ENCODE measurements around the gene ZNF536. TPM values are rescaled to one million over a fixed set of nuclear protein-coding genes. Genes with fewer than 3 reads are reported as not detected.

Gene ZNF536
- total RNA-seq, 1 donor from 2014 or later = 24.9 TPM

DNA sequence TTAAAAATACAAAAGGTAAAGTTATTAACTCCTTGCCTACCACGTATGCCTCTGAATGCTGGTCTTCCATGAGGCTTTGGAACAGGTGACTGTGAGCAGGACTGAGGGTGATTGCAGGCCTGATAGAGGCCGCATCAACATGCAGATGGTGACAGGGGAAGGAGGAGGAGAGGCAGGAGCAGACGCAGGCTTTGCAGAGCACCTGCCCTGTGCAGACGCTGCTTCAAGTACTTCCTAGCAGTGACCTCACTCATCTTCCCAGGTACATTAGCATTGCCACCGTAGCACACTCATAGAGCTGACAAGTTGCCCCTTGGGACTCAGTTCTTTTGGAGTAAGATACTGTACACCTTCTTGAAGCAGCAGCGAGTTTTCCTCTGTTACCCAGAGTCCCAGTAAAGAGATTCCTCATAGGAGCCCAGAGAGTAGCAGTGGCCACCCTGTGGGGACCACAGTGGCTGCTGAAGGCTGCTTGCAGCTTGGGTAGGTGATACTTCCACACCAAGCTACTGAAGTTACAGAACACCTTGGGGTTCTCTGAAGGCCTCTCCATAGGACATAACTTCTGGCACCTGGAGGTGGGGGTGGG lies 56.0 kb downstream of the ZNF536 start:
- Mint-ChIP-seq H3K27ac (ENCODE audit: unreplicated experiment) (no peak overlapping the region), H3K27me3 (ENCODE audit: unreplicated experiment) (peaks cover 13% of the 10 kb centered on the region), H3K9me3 (ENCODE audit: unreplicated experiment) (peaks cover 11% of the 10 kb centered on the region), H3K4me1 (ENCODE audit: low read depth, unreplicated experiment) (peaks cover 9% of the 10 kb centered on the region), H3K4me3 (ENCODE audit: unreplicated experiment) (no peak overlapping the region), H3K36me3 (ENCODE audit: unreplicated experiment) (no peaks in the 10 kb centered on the region)
- TF ChIP-seq, protein P1, sequence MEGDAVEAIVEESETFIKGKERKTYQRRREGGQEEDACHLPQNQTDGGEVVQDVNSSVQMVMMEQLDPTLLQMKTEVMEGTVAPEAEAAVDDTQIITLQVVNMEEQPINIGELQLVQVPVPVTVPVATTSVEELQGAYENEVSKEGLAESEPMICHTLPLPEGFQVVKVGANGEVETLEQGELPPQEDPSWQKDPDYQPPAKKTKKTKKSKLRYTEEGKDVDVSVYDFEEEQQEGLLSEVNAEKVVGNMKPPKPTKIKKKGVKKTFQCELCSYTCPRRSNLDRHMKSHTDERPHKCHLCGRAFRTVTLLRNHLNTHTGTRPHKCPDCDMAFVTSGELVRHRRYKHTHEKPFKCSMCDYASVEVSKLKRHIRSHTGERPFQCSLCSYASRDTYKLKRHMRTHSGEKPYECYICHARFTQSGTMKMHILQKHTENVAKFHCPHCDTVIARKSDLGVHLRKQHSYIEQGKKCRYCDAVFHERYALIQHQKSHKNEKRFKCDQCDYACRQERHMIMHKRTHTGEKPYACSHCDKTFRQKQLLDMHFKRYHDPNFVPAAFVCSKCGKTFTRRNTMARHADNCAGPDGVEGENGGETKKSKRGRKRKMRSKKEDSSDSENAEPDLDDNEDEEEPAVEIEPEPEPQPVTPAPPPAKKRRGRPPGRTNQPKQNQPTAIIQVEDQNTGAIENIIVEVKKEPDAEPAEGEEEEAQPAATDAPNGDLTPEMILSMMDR (IDR thresholded peaks at IDR 0.05; ENCODE audit: partially characterized antibody, unreplicated experiment) = no peak
- no peak for DNase-seq

DNA sequence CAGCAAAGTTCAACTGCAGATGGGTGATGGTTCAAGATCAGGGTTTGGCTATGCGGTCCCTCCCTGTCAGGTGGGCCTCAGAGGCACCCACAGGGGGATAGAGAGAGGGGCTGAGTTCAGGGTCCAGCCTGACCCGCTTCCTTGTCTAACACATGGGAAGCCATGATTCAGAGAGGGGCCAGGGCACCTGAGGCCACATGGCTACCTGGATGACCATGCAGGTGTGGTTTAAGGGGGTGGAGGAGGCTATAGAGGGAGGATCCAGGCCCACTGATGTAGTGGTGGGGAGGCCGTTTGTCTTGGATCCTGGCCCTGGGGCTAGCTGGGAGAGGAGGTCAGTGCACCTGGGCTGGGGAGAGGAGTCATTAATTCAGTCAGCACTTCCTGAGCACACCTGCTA lies 56.7 kb downstream of the ZNF536 start:
- TF ChIP-seq, protein P1 (IDR thresholded peaks at IDR 0.05; ENCODE audit: partially characterized antibody, unreplicated experiment) = no peak
- DNase-seq = no peak
- Mint-ChIP-seq H3K9me3 (ENCODE audit: unreplicated experiment) (peaks cover 8% of the 10 kb centered on the region), H3K4me1 (ENCODE audit: low read depth, unreplicated experiment) (peaks cover 4% of the 10 kb centered on the region), H3K36me3 (ENCODE audit: unreplicated experiment) (no peaks in the 10 kb centered on the region), H3K27ac (ENCODE audit: unreplicated experiment) (no peak overlapping the region), H3K4me3 (ENCODE audit: unreplicated experiment) (no peak overlapping the region), H3K27me3 (ENCODE audit: unreplicated experiment) (peaks cover 7% of the 10 kb centered on the region)

DNA sequence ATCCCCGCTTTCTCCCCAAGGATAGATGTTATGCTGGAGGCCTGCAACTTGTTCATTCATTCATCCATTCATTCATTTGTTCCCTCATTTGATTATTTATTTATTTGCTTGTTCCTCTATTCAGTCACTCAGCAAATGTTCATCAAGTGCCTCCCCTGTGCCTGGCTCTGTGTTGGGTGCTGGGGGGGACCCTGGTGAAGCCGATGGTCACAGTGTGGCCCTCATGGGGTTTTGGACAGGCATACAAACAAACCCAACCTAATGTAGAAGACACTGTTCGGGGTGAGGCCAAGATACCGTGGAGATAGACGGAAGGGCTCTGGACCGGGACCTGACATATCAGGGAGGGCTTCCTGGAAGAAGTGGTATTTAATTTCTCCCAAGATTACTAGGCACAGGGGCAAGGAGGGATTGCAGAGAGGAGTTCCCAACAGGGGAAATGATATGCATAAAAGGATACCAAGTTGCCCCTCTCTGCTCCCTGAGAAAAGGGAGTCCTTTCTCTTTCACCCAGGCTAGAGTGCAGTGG lies 58.1 kb downstream of the ZNF536 start:
- no peak overlapping the region for H3K27ac Mint-ChIP-seq (ENCODE audit: unreplicated experiment)
- H3K4me1 Mint-ChIP-seq (ENCODE audit: low read depth, unreplicated experiment) = peaks cover 3% of the 10 kb centered on the region
- no peak overlapping the region for H3K4me3 Mint-ChIP-seq (ENCODE audit: unreplicated experiment)
- H3K9me3 Mint-ChIP-seq (ENCODE audit: unreplicated experiment) = peaks cover 4% of the 10 kb centered on the region
- no peak for DNase-seq
- TF ChIP-seq, protein P1 (IDR thresholded peaks at IDR 0.05; ENCODE audit: partially characterized antibody, unreplicated experiment) = no peak
- H3K27me3 Mint-ChIP-seq (ENCODE audit: unreplicated experiment) = peaks cover 7% of the 10 kb centered on the region
- no peaks in the 10 kb centered on the region for H3K36me3 Mint-ChIP-seq (ENCODE audit: unreplicated experiment)

DNA sequence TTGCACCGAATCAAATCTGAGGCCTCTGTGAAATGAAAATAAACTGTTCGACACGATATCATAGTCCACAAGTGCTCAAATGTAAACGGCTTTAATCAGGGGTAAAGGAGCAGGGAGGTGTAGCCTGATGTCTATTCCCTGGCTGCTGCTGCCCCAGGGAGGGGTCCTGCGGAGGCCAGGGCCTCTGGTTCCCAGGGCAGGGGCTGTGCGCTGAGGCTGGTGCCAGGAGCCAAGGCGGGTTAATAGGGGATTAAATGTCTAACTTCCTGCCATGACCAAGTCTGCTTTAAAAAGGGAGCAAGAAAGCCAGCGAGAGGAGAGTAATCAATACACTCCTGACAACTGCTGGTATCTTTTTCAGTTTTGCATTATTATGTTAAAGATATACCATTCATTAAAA lies 59.4 kb downstream of the ZNF536 start:
- H3K4me1 Mint-ChIP-seq (ENCODE audit: low read depth, unreplicated experiment) = peaks cover 3% of the 10 kb centered on the region
- peaks cover 5% of the 10 kb centered on the region for H3K36me3 Mint-ChIP-seq (ENCODE audit: unreplicated experiment)
- H3K27me3 Mint-ChIP-seq (ENCODE audit: unreplicated experiment) = peaks cover 5% of the 10 kb centered on the region
- no peak for DNase-seq
- TF ChIP-seq, protein P1 (IDR thresholded peaks at IDR 0.05; ENCODE audit: partially characterized antibody, unreplicated experiment) = no peak
- H3K9me3 Mint-ChIP-seq (ENCODE audit: unreplicated experiment) = peaks cover 2% of the 10 kb centered on the region
- no peak overlapping the region for H3K4me3 Mint-ChIP-seq (ENCODE audit: unreplicated experiment)
- H3K27ac Mint-ChIP-seq (ENCODE audit: unreplicated experiment) = no peak overlapping the region

DNA sequence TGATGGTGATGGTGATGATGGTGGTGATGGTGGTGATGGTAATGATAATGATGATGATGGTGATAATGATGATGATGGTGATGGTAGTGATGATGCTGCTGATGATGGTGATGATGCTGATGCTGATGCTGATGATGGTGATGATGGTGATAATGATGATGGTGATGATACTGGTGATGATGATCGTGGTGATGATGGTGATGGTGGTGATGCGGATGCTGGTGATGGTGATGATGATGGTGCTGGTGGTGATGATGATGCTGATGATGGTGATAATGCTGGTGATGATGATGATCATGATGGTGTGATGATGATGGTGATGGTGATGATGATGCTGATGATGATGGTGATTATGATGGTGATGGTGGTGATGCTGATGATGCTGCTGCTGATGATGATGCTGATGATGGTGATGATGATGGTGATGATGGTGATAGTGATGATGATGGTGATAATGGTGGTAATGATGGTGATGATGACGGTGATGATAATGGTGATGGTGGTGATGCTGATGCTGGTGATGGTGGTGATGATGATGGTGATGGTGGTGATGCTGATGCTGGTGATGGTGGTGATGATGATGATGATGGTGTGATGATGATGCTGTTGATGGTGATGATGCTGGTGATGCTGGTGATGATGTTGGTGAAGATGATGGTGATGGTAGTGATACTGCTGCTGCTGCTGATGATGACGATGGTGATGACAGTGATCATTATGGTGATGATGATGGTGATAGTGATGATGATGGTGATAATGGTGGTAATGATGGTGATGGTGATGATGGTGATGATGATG lies 62.8 kb downstream of the ZNF536 start:
- Mint-ChIP-seq H3K27me3 (ENCODE audit: unreplicated experiment) (no peaks in the 10 kb centered on the region), H3K27ac (ENCODE audit: unreplicated experiment) (no peak overlapping the region)

More for the DNA sequence above, 62.8 kb downstream of the ZNF536 start:
- peaks cover 5% of the 10 kb centered on the region for H3K36me3 Mint-ChIP-seq (ENCODE audit: unreplicated experiment)
- H3K4me1 Mint-ChIP-seq (ENCODE audit: low read depth, unreplicated experiment) = peaks cover 9% of the 10 kb centered on the region
- H3K9me3 Mint-ChIP-seq (ENCODE audit: unreplicated experiment) = peaks cover 2% of the 10 kb centered on the region
- no peak overlapping the region for H3K4me3 Mint-ChIP-seq (ENCODE audit: unreplicated experiment)
- TF ChIP-seq, protein P1 (IDR thresholded peaks at IDR 0.05; ENCODE audit: partially characterized antibody, unreplicated experiment) = no peak
- no peak for DNase-seq
